SK-N-MC (cell line): ENCODE data around the gene PRICKLE1.

Experiments used
- EZH2 ChIP-seq: fragments of 200-600 bp; sonication (generic); IDR thresholded peaks from one replicate; pipeline ENCODE4 v1.6.1; 2017; ENCODE audit warnings: antibody characterized with exemption
- POLR2AphosphoS5 ChIP-seq: IDR thresholded peaks from 2 replicates; pipeline ENCODE4 v1.6.1; 2012; ENCODE audit warnings: mild to moderate bottlenecking, low read depth, low read length, borderline replicate concordance

DNA sequence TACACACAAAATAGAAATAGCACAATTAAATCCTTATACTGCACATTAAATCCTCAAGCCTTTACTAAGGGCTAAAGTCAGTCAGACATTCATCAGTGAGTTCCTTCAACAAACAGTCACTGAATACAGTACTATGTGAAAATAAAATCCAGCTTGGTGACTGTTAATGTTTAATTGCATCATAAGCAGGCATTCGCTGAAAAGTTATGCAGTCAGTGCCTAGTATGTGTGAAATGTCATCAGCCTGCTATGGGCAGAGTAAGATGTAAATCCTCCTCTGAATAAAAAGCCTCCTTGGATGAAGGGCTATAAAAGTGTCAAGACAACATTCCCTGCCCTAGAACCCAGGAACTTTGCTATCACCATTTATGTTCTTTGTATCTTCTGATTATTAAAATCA lies 116.4 kb downstream of the PRICKLE1 start:
- no peak for TF ChIP-seq POLR2AphosphoS5
- TF ChIP-seq EZH2: no peak
